LNCAP (cell line): ENCODE data around the gene CCDC148.

Experiments used
- TF ChIP-seq, protein P1 (sequence below): fragments of 450-650 bp; IDR thresholded peaks from 2 replicates; pipeline ENCODE4 v1.5.1; 2017; ENCODE audit warnings: mild to moderate bottlenecking

The CCDC148 gene

DNA sequence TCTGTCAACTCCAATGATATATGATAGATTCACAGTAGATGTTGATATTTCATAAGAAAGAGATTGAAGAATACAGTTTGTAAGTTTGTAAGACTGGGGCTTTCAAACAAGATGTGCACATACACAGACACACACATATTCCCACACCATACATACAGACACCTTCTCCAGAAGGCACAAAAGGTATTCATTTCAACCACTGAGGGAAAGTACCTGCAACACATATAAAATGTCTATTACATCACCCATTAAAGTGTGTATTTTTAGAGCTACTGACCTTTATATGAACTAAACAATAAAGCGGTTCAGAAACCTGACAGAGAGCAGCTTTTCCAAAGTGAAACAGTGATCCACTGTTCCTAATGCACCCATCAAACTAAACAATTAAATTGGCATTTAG lies 53.3 kb downstream of the CCDC148 start:
- TF ChIP-seq, protein P1, sequence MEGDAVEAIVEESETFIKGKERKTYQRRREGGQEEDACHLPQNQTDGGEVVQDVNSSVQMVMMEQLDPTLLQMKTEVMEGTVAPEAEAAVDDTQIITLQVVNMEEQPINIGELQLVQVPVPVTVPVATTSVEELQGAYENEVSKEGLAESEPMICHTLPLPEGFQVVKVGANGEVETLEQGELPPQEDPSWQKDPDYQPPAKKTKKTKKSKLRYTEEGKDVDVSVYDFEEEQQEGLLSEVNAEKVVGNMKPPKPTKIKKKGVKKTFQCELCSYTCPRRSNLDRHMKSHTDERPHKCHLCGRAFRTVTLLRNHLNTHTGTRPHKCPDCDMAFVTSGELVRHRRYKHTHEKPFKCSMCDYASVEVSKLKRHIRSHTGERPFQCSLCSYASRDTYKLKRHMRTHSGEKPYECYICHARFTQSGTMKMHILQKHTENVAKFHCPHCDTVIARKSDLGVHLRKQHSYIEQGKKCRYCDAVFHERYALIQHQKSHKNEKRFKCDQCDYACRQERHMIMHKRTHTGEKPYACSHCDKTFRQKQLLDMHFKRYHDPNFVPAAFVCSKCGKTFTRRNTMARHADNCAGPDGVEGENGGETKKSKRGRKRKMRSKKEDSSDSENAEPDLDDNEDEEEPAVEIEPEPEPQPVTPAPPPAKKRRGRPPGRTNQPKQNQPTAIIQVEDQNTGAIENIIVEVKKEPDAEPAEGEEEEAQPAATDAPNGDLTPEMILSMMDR, result no peak

DNA sequence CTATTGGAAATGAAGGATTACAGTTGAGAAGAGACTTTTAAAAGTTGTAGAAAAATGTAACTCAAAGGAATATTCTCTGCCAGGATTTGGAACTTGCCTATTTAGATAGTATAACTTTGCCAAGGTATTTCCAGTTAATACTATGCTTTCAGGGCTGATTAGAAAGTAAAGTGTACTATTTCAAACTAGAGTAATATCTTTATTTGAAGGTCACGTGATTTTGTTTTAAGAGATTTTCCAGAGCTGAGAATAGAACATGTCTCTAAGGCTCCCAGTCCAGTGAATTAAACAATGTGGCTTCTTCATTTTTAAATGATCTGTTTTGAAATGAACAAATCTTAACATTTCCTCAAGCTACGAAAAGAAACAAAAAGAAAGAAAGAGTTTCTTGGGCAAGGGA lies 53.9 kb downstream of the CCDC148 start:
- TF ChIP-seq, protein P1, result no peak

DNA sequence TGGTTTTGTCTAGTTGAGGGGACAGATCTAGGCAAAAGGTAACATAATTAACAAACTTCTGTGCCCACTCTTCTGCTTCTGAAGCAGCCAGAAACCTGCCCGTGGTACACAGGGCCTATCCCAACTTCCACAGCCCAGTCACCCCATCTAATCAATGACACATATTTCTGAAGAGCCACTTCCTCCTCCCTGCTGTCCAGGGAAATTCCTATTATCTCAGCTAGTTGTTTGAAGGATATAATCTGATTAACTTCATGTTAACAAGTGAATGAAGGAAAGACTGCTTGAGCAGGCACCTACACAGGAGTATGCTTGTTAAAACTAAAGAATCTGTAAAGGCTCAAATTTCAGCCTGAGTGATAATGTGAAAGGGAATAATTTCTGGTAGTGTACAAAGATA lies 61.4 kb downstream of the CCDC148 start:
- TF ChIP-seq, protein P1, result no peak

DNA sequence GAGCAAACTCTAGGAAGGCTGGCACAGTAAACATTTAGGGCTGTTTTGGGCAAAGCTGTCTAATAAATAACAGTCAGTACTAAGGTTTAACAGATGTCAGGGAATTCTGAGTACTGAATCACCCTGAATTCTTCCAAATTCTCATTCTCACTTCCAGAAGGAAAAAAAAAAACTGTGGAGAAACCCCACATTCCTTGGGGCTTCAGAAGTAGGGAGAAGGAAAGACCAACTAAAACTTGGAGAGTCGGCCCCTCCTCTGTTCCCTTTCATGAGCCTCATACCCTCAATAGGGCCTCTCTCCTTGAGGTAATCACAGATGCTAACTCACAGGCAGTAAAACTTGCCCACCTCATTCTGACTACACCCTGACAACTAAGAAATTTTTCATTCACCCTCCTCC lies 62.1 kb downstream of the CCDC148 start:
- TF ChIP-seq, protein P1, result no peak

DNA sequence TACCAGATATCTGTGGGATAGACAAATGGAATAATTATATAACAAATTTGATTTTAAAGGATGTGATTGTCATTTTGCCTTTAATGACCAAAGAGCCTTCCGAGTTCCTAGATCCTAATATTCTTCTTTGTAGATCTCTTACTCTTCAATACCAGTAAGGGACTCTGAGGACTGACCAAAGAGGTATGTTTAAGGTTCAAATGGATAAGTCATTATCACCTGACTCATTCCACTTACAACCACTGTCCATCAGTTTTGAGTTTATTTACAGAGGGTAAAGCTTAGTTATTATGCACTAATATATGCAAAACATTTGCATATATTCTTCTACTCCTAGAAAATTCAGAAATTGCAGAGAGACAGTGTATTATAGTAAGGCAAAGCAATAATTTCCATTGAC lies 62.7 kb downstream of the CCDC148 start:
- TF ChIP-seq, protein P1, result no peak

DNA sequence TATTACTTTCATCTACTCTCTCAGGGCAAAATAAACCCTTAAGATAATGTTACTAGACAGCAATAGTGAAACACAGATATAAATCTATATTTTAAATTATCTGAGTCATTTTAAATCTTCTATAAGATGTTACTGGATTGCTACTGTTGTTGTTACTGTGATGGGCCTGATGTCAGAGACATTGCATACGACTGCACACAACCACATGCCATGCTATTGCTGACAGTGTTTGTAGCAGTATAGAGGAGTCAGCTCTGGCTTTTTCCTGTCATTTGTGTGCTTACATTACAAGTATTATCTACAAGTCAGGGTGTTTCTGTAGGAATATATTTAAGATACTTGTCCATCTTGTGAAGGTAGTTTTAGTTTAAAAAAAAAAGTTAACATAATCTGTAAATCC lies 63.9 kb downstream of the CCDC148 start:
- TF ChIP-seq, protein P1, result no peak

DNA sequence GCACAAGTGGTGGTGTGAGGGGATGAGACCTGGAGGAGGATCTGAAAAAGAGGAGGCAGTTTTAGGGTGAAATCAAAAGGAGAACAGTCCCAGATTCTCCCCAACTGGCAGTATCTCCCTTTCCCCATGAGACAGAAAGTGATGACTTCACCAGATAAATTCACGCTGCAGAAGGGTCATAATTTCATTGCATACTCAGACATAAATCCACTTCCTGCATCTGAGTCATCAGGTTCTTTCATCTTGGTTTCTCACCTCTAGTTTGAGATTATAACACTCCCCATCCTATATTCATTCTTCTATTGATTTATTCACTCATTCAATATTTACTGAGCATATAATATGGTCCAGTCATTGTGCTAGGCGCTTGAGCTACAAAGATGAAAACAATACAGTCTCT lies 64.7 kb downstream of the CCDC148 start:
- TF ChIP-seq, protein P1, result no peak

DNA sequence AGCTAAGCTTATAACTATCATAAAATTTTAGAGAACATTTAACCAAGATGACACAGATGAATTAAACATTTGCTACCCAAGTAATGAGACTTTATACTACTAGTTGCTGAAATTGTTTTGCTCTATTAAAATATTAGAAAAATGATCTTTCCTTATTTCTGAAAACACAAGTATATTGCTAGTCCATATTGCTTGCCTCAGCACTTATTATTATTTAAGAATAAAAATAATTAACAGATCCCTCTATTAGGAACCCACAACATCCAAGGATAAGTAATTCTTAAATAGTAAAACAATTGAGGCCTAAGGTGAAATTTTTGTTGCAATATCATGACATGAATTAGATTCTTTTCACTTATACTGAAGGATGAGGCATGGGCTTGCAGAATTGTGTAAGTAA lies 65.2 kb downstream of the CCDC148 start:
- TF ChIP-seq, protein P1, result no peak
